H1 (cell line): ENCODE measurements around the gene ARHGAP23. TPM values are rescaled to one million over a fixed set of nuclear protein-coding genes. Genes with fewer than 3 reads are reported as not detected.

Experiments
- CTCF ChIA-PET: fragments of 300-600 bp; sonication (Branson Sonifier 250); formaldehyde crosslinking; loops from one replicate; lab custom pipeline; 2021; ENCODE audit not compliant: partially characterized antibody; lab: Charles Lee
- POLR2A ChIA-PET: fragments of 300-600 bp; sonication (Branson Sonifier 250); formaldehyde crosslinking; loops from one replicate; lab custom pipeline; 2021; ENCODE audit warnings: inconsistent platforms; ENCODE audit not compliant: partially characterized antibody; lab: Charles Lee
- DNase-seq, 2 experiments: peaks; one replicate each; pipeline versions ENCODE4 v3.0.0 to v3.0.0-alpha.2; 2010 to 2022; ENCODE audit warnings: low spot score in 2 of 2, low read depth in 1 of 2, mixed read lengths in 1 of 2
- FAIRE-seq: peaks from 2 replicates; lab custom pipeline; 2011; peaks lifted over from hg19 to GRCh38; lab: Jason Lieb, UNC
- H2AFZ ChIP-seq: 2 replicates; pipeline ENCODE4 v1.8.1; 2012; ENCODE audit warnings: low read length, inconsistent platforms
- H2AK5ac ChIP-seq: 2 replicates; pipeline ENCODE4 v1.6.1; 2013; ENCODE audit warnings: low read depth, low read length
- H2BK120ac ChIP-seq: replicated peaks from 2 replicates; pipeline ENCODE3; 2013; ENCODE audit warnings: low read depth, low read length, inconsistent platforms
- H2BK12ac ChIP-seq: 2 replicates; pipeline ENCODE4 v1.6.1; 2013; ENCODE audit warnings: low read depth, low read length
- H2BK15ac ChIP-seq: 2 replicates; pipeline ENCODE4 v1.6.1; 2013; ENCODE audit warnings: low read length
- H2BK20ac ChIP-seq: 2 replicates; pipeline ENCODE4 v1.6.1; 2013; ENCODE audit warnings: low read length
- H2BK5ac ChIP-seq: 2 replicates; pipeline ENCODE4 v1.6.1; 2013; ENCODE audit warnings: low read depth, low read length
- H3K14ac ChIP-seq: 2 replicates; pipeline ENCODE4 v1.6.1; 2013; ENCODE audit warnings: inconsistent platforms; ENCODE audit not compliant: insufficient read length
- H3K18ac ChIP-seq: 2 replicates; pipeline ENCODE4 v1.6.1; 2013; ENCODE audit warnings: low read length; ENCODE audit errors: extremely low read depth
- H3K23ac ChIP-seq: 2 replicates; pipeline ENCODE4 v1.6.1; 2013; ENCODE audit warnings: inconsistent platforms; ENCODE audit not compliant: insufficient read length
- H3K23me2 ChIP-seq: 2 replicates; pipeline ENCODE4 v1.6.1; 2013; ENCODE audit warnings: low read depth, low read length
- H3K27ac ChIP-seq: 2 replicates; pipeline ENCODE4 v1.6.1; 2011; ENCODE audit warnings: low read depth, low read length, inconsistent platforms
- H3K27me3 ChIP-seq, 4 experiments: replicated peaks in 1 of 4; 1 replicate in 1 of 4; 2 replicates in 3 of 4; pipeline versions ENCODE4 v1.6.1 to v1.8.1; 2011 to 2013; ENCODE audit warnings: low read length in 3 of 4, mild to moderate bottlenecking in 3 of 4, inconsistent platforms in 2 of 4, mixed read lengths in 2 of 4, moderate library complexity in 1 of 4; ENCODE audit not compliant: control insufficient read depth in 3 of 4, insufficient read depth in 3 of 4; ENCODE audit errors: extremely low read depth in 1 of 4
- H3K36me3 ChIP-seq, 4 experiments: 2 replicates each; pipeline versions ENCODE4 v1.6.1 to v1.8.1; 2011 to 2013; ENCODE audit warnings: mild to moderate bottlenecking in 4 of 4, low read length in 3 of 4, moderate library complexity in 2 of 4, control low read depth in 1 of 4, inconsistent platforms in 1 of 4; ENCODE audit not compliant: insufficient read depth in 4 of 4, control insufficient read depth in 2 of 4
- H3K4ac ChIP-seq: replicated peaks from 2 replicates; pipeline ENCODE3; 2013; ENCODE audit warnings: low read length, low read depth, mixed read lengths, inconsistent platforms; ENCODE audit not compliant: insufficient read length
- H3K4me1 ChIP-seq, 4 experiments: replicated peaks in 1 of 4; 1 replicate in 1 of 4; 2 replicates in 3 of 4; pipeline versions ENCODE4 v1.6.1 to v1.8.1; 2011 to 2013; ENCODE audit warnings: low read length in 3 of 4, inconsistent platforms in 2 of 4, mixed read lengths in 1 of 4; ENCODE audit not compliant: insufficient read depth in 4 of 4, control insufficient read depth in 3 of 4
- H3K4me2 ChIP-seq, 2 experiments: 2 replicates each; pipeline versions ENCODE4 v1.6.1 to v1.8.1; 2011 to 2013; ENCODE audit warnings: low read depth in 2 of 2, low read length in 2 of 2, control low read depth in 1 of 2, inconsistent platforms in 1 of 2, mild to moderate bottlenecking in 1 of 2; ENCODE audit not compliant: insufficient read depth in 1 of 2
- H3K4me3 ChIP-seq, 4 experiments: fragments of 200-600, 300-600 bp in 1 of 4; sonication (generic), shearing (Covaris generic), sonication (Bioruptor Twin) in 1 of 4; 2 replicates each; pipeline versions ENCODE4 v1.5.1 to v1.8.1; 2011 to 2016; ENCODE audit warnings: low read length in 4 of 4, low read depth in 3 of 4, control low read depth in 2 of 4, inconsistent platforms in 2 of 4, mild to moderate bottlenecking in 2 of 4, mixed read lengths in 1 of 4, moderate library complexity in 1 of 4; ENCODE audit not compliant: insufficient read depth in 2 of 4; ENCODE audit errors: extremely low read depth in 1 of 4
- H3K56ac ChIP-seq: replicated peaks from 2 replicates; pipeline ENCODE3; 2013; ENCODE audit warnings: low read depth, mild to moderate bottlenecking, mixed read lengths, low read length, inconsistent platforms; ENCODE audit not compliant: insufficient read length
- H3K79me1 ChIP-seq: 2 replicates; pipeline ENCODE4 v1.6.1; 2013; ENCODE audit warnings: low read depth, low read length, control low read depth
- H3K79me2 ChIP-seq, 2 experiments: 2 replicates each; pipeline versions ENCODE4 v1.6.1 to v1.8.1; 2012 to 2013; ENCODE audit warnings: low read length in 2 of 2, mild to moderate bottlenecking in 2 of 2, inconsistent platforms in 1 of 2; ENCODE audit not compliant: insufficient read depth in 2 of 2, control insufficient read depth in 1 of 2
- H3K9ac ChIP-seq, 4 experiments: replicated peaks in 1 of 4; 1 replicate in 1 of 4; 2 replicates in 3 of 4; pipeline versions ENCODE4 v1.6.1 to v1.8.1; 2011 to 2013; ENCODE audit warnings: low read depth in 3 of 4, low read length in 3 of 4, control low read depth in 2 of 4, mild to moderate bottlenecking in 2 of 4, moderate library complexity in 2 of 4, inconsistent platforms in 1 of 4; ENCODE audit errors: extremely low read depth in 1 of 4
- H3K9me3 ChIP-seq, 2 experiments: 2 replicates each; pipeline versions ENCODE4 v1.6.1 to v1.8.1; 2012 to 2013; ENCODE audit warnings: mild to moderate bottlenecking in 2 of 2, moderate library complexity in 2 of 2, control low read depth in 1 of 2, inconsistent platforms in 1 of 2, low read depth in 1 of 2, low read length in 1 of 2, mixed read lengths in 1 of 2; ENCODE audit not compliant: insufficient read depth in 2 of 2
- H4K20me1 ChIP-seq, 2 experiments: replicated peaks in 1 of 2; 2 replicates each; pipeline versions ENCODE3 to v1.8.1; 2011 to 2013; ENCODE audit warnings: inconsistent platforms in 2 of 2, low read length in 2 of 2, mild to moderate bottlenecking in 1 of 2; ENCODE audit not compliant: insufficient read depth in 2 of 2, control insufficient read depth in 1 of 2
- H4K5ac ChIP-seq: 2 replicates; pipeline ENCODE4 v1.6.1; 2013; ENCODE audit warnings: low read length, low read depth, mixed read lengths, inconsistent platforms; ENCODE audit not compliant: insufficient read length
- H4K8ac ChIP-seq: 2 replicates; pipeline ENCODE4 v1.8.0; 2013; ENCODE audit warnings: mild to moderate bottlenecking, moderate library complexity, low read length, inconsistent platforms; ENCODE audit not compliant: insufficient read depth; ENCODE audit errors: extremely low read depth
- H4K91ac ChIP-seq: replicated peaks from 2 replicates; pipeline ENCODE3; 2013; ENCODE audit warnings: low read length, mixed read lengths, inconsistent platforms; ENCODE audit not compliant: insufficient read length
- CBX8 ChIP-seq: fragments of 300-800, 300-1000 bp; sonication (generic); IDR thresholded peaks from 2 replicates; pipeline ENCODE4 v1.7.1; 2016; ENCODE audit warnings: low read depth, low read length, borderline replicate concordance
- CHD1 ChIP-seq: IDR thresholded peaks from 2 replicates; pipeline ENCODE4 v1.6.1; 2012; ENCODE audit warnings: low read depth, low read length, improper control_type of control experiment
- HDAC2 ChIP-seq, 2 experiments: fragments of 300-600 bp in 1 of 2; sonication (generic) in 1 of 2; IDR thresholded peaks; 2 replicates each; pipeline ENCODE4 v1.6.1; 2011 to 2012; ENCODE audit warnings: low read depth in 2 of 2, low read length in 2 of 2, mild to moderate bottlenecking in 2 of 2, moderate library complexity in 2 of 2, borderline replicate concordance in 1 of 2, inconsistent platforms in 1 of 2
- POLR2AphosphoS5 ChIP-seq: IDR thresholded peaks from 2 replicates; pipeline ENCODE4 v1.6.1; 2011; ENCODE audit warnings: low read depth, low read length
- RNF2 ChIP-seq: fragments of 200-900, 300-1000 bp; sonication (generic); IDR thresholded peaks from 2 replicates; pipeline ENCODE4 v1.7.1; 2016; ENCODE audit warnings: borderline replicate concordance, low read depth, mild to moderate bottlenecking, antibody characterized with exemption, low read length; ENCODE audit not compliant: poor library complexity, severe bottlenecking; ENCODE audit errors: missing control alignments
- SP4 ChIP-seq: IDR thresholded peaks from 2 replicates; pipeline ENCODE4 v1.6.1; 2012; ENCODE audit warnings: low read length, inconsistent platforms
- TCF12 ChIP-seq: IDR thresholded peaks from 2 replicates; pipeline ENCODE4 v1.6.1; 2011; ENCODE audit warnings: low read depth, mild to moderate bottlenecking, low read length
- TEAD4 ChIP-seq: IDR thresholded peaks from 2 replicates; pipeline ENCODE4 v1.6.1; 2012; ENCODE audit warnings: low read depth, low read length, inconsistent platforms, mixed read lengths
- WGBS, 2 experiments: shearing (Covaris generic) in 1 of 2; methylation state at CpG; one replicate each; pipeline versions ENCODE4 v1.1.6 to v1.1.7; 2013 to 2015; ENCODE audit warnings: low lambda C conversion rate in 2 of 2, mixed read lengths in 2 of 2, inconsistent platforms in 1 of 2, low coverage in 1 of 2, missing lambda C conversion rate in 1 of 2; ENCODE audit not compliant: insufficient replicate concordance in 2 of 2, insufficient coverage in 1 of 2, insufficient read length in 1 of 2; ENCODE audit errors: extremely low coverage in 1 of 2, missing lambda C conversion rate in 1 of 2; 5-methylcytosine and 5-hydroxymethylcytosine counted together
- polyA plus RNA-seq, 7 experiments: library from polyadenylated mRNA; depleted of rRNA in 3 of 7; stranded (reverse) in 5 of 7; unstranded in 2 of 7; fragments of >200 nt in 5 of 7; fragments of 200-250 nt in 2 of 7; gene quantifications; 1 replicate in 5 of 7; 2 replicates in 1 of 7; 4 replicates in 1 of 7; pipeline versions ENCODE4 v1.2.1 to v1.2.3, GENCODE V29; 2011 to 2013; ENCODE audit warnings: missing spikeins in 2 of 7, mixed read lengths in 2 of 7
- total RNA-seq: library from RNA; stranded (reverse); fragmentation: NEBNext Ultra II Directional; extraction: Animal tissue kit (Norgen Biotek cat#: 25700); gene quantifications from 2 replicates; pipeline ENCODE4 v1.2.1, GENCODE V29; 2021
- TF ChIP-seq, protein P1 (sequence below): IDR thresholded peaks from 2 replicates; pipeline ENCODE4 v1.6.1; 2012; ENCODE audit warnings: inconsistent platforms
- TF ChIP-seq, protein P2 (sequence below): IDR thresholded peaks from 2 replicates; pipeline ENCODE4 v1.6.1; 2012; ENCODE audit warnings: low read length, inconsistent platforms

ARHGAP23 gene
- total and polyA plus RNA-seq, 2 of the 8 experiments (the other 6 are each of a cell fraction or from before 2014, with no cell fraction given): 16.3 to 107 TPM

DNA sequence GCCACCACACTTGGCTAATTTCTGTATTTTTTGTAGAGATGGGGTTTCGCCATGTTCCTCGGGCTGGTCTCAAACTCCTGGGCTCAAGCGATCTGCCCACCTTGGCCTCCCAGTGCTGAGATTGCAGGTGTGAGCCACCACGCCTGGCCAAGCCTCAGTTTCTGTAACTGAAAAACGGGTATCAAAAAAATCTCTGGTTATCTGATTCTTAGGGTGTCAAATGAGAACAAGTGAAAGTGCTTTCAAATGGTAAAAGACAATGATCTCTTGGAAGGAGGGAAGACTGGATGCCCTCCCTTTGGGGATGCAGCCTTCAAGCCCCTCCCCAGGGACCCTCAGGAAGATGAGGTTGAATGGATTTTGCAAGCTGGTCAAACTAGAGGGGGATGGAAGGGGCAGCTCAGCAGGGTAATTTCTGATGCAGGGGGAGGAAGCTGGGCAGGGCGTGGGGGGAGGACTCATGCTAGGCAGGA lies 22.3 kb downstream of the ARHGAP23 start:
- WGBS, 2 experiments: 24% methylated on average over 6 of the region's 6 CpGs; no CpG with 5 or more reads in 1 of the 2 experiments
- H4K91ac ChIP-seq: peak overlapping the region; percentile 83
- H3K27ac ChIP-seq: peak overlapping the region; percentile 95
- peak overlapping the region; percentile 85 for H2BK5ac ChIP-seq
- H3K9ac ChIP-seq: no peak overlapping the region; a peak in 1 of 7 replicates
- peak overlapping the region; percentile 86; the same call in 1 of the 2 replicates for H2BK20ac ChIP-seq
- H3K4me2 ChIP-seq: peak overlapping the region; percentile 88 to 93
- peaks cover 23% of the 10 kb centered on the region for H3K79me1 ChIP-seq
- H3K4me3 ChIP-seq: peak overlapping the region in 2 of 4 experiments; percentile 56 to 57; a peak in 3 of 8 replicates
- no peaks in the 10 kb centered on the region for H3K27me3 ChIP-seq
- peaks cover 32 to 60% (median 55%) of the 10 kb centered on the region in 4 experiments for H3K4me1 ChIP-seq
- ChIA-PET POLR2A (interaction anchor here (0.7 to 6.9 kb wide), 20 partner anchors 9 to 249 kb away, joined by 3 to 107 read pairs (median 4); partner anchors contain the start of gene ARHGAP23), CTCF (interaction anchor here (0.7 to 10.5 kb wide), 14 partner anchors 9 to 217 kb away, joined by 3 to 167 read pairs (median 3); partner anchors contain the start of gene ARHGAP23)
- peaks cover 5 to 68% of the 10 kb centered on the region in 2 experiments for H3K79me2 ChIP-seq
- no peak overlapping the region for H2AFZ ChIP-seq
- H3K18ac ChIP-seq: peak overlapping the region; percentile 15
- no peaks in the 10 kb centered on the region for H3K9me3 ChIP-seq
- no peak overlapping the region for H3K23ac ChIP-seq
- peaks cover 17% of the 10 kb centered on the region for H3K23me2 ChIP-seq
- no peaks in the 10 kb centered on the region; a peak in 2 of 8 replicates for H3K36me3 ChIP-seq
- H2AK5ac ChIP-seq: peak overlapping the region; percentile 87
- FAIRE-seq (no peak), DNase-seq (no peak)
- H3K4ac ChIP-seq: no peak overlapping the region
- peak overlapping the region; percentile 79 for H2BK120ac ChIP-seq
- no peaks in the 10 kb centered on the region for H4K20me1 ChIP-seq
- H3K56ac ChIP-seq: no peak overlapping the region
- no peak overlapping the region for H4K8ac ChIP-seq
- H2BK15ac ChIP-seq: no peak overlapping the region; the same call in 1 of the 2 replicates
- H2BK12ac ChIP-seq: peak overlapping the region; percentile 97
- H4K5ac ChIP-seq: peak overlapping the region; percentile 26
- H3K14ac ChIP-seq: no peak overlapping the region
- no peak for TF ChIP-seq TEAD4
- TF ChIP-seq RNF2: no peak
- TF ChIP-seq, protein P1, sequence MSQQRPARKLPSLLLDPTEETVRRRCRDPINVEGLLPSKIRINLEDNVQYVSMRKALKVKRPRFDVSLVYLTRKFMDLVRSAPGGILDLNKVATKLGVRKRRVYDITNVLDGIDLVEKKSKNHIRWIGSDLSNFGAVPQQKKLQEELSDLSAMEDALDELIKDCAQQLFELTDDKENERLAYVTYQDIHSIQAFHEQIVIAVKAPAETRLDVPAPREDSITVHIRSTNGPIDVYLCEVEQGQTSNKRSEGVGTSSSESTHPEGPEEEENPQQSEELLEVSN: peak; percentile 47; the same call in 1 of the 2 replicates
- TF ChIP-seq, protein P2, sequence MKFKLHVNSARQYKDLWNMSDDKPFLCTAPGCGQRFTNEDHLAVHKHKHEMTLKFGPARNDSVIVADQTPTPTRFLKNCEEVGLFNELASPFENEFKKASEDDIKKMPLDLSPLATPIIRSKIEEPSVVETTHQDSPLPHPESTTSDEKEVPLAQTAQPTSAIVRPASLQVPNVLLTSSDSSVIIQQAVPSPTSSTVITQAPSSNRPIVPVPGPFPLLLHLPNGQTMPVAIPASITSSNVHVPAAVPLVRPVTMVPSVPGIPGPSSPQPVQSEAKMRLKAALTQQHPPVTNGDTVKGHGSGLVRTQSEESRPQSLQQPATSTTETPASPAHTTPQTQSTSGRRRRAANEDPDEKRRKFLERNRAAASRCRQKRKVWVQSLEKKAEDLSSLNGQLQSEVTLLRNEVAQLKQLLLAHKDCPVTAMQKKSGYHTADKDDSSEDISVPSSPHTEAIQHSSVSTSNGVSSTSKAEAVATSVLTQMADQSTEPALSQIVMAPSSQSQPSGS: no peak
- no peak for TF ChIP-seq CBX8
- TF ChIP-seq POLR2AphosphoS5: no peak
- TF ChIP-seq SP4: no peak
- TF ChIP-seq CHD1: no peak
- TF ChIP-seq TCF12: no peak
- peak in 1 of 2 experiments; percentile 41; a peak in 1 of 4 replicates for TF ChIP-seq HDAC2 (IDR thresholded peaks at IDR 0.05; ENCODE audit: borderline replicate concordance in 1 of 2, low read depth in 2 of 2, low read length in 2 of 2)
